PC-9 (cell line): Measurements from ENCODE around the gene UBALD2. TPM values are rescaled to one million over a fixed set of nuclear protein-coding genes. Genes with fewer than 3 reads are reported as not detected.
A peak's percentile ranks its signal among the peaks of the same experiment; 100 is the strongest.

Source experiments
- Bru-seq: library from RNA; stranded (reverse); fragments of 400-500 nt; gene quantifications from one replicate; lab custom pipeline; 2021; lab: Mats Ljungman, UMichigan
- BruChase-seq, 2 experiments: library from RNA; stranded (reverse); fragments of 400-500 nt; gene quantifications; one replicate each; lab custom pipeline; 2021; lab: Mats Ljungman, UMichigan
- BruUV-seq: library from RNA; stranded (reverse); fragments of 400-500 nt; replicated peaks from 2 replicates; lab custom pipeline; 2021; lab: Mats Ljungman, UMichigan
- CTCF ChIA-PET: fragments of 300-600 bp; sonication (Branson Sonifier 250); formaldehyde crosslinking; loops from one replicate; lab custom pipeline; 2022; ENCODE audit warnings: antibody characterized with exemption; lab: Charles Lee
- POLR2A ChIA-PET: fragments of 300-600 bp; sonication (Branson Sonifier 250); formaldehyde crosslinking; loops from one replicate; lab custom pipeline; 2022; ENCODE audit warnings: antibody characterized with exemption; ENCODE audit not compliant: unreplicated experiment; lab: Charles Lee
- DNase-seq, 2 experiments: peaks; one replicate each; pipeline versions ENCODE4 v3.0.0 to v3.0.0-alpha.2; 2015 to 2022; ENCODE audit warnings: mixed read lengths in 1 of 2
- H2AFZ ChIP-seq: fragments of 200-600 bp; sonication (generic); 2 replicates; pipeline ENCODE4 v1.8.1; 2017; ENCODE audit warnings: antibody characterized with exemption
- H3F3A ChIP-seq: fragments of 200-600 bp; sonication (generic); 2 replicates; pipeline ENCODE4 v1.8.1; 2017; ENCODE audit warnings: antibody characterized with exemption, mild to moderate bottlenecking, low read depth; ENCODE audit not compliant: insufficient read depth
- H3K27ac ChIP-seq: fragments of 200-600 bp; sonication (generic); 2 replicates; pipeline ENCODE4 v1.6.1; 2016; ENCODE audit warnings: mixed run types
- H3K27me3 ChIP-seq: fragments of 200-600 bp; sonication (generic); 2 replicates; pipeline ENCODE4 v1.6.1; 2016; ENCODE audit warnings: low read depth, mixed run types; ENCODE audit not compliant: insufficient read depth
- H3K36me3 ChIP-seq: fragments of 200-600 bp; sonication (generic); 2 replicates; pipeline ENCODE4 v1.6.1; 2016; ENCODE audit warnings: low read depth, mixed run types
- H3K4me1 ChIP-seq: fragments of 200-600 bp; sonication (generic); replicated peaks from 2 replicates; pipeline ENCODE4 v1.6.1; 2016; ENCODE audit warnings: mixed run types; ENCODE audit not compliant: insufficient read depth
- H3K4me2 ChIP-seq: fragments of 200-600 bp; sonication (generic); 2 replicates; pipeline ENCODE4 v1.6.1; 2017; ENCODE audit warnings: mixed run types
- H3K4me3 ChIP-seq: fragments of 200-600 bp; sonication (generic); 2 replicates; pipeline ENCODE4 v1.6.1; 2016; ENCODE audit warnings: mixed run types
- H3K79me2 ChIP-seq: fragments of 200-600 bp; sonication (generic); 2 replicates; pipeline ENCODE4 v1.6.1; 2017; ENCODE audit warnings: low read depth, mixed run types
- H3K9me2 ChIP-seq: fragments of 200-600 bp; sonication (generic); 2 replicates; pipeline ENCODE4 v1.8.1; 2017; ENCODE audit warnings: mild to moderate bottlenecking; ENCODE audit not compliant: insufficient read depth
- H3K9me3 ChIP-seq: fragments of 200-600 bp; sonication (generic); 2 replicates; pipeline ENCODE4 v1.8.1; 2016; ENCODE audit warnings: low read depth; ENCODE audit not compliant: insufficient read depth
- H4K20me1 ChIP-seq: fragments of 200-600 bp; sonication (generic); 2 replicates; pipeline ENCODE4 v1.8.1; 2017; ENCODE audit not compliant: insufficient read depth
- EZH2 ChIP-seq: fragments of 200-600 bp; sonication (generic); IDR thresholded peaks from 2 replicates; pipeline ENCODE4 v1.8.0; 2017; ENCODE audit warnings: antibody characterized with exemption, low read depth
- intact Hi-C: fragments of 100-400 bp; cut with micrococcal nuclease; formaldehyde crosslinking; loops from one replicate; pipeline ENCODE4 v1.10.0; 2022; ENCODE audit not compliant: unreplicated experiment
- long read RNA-seq: library from polyadenylated mRNA; stranded (forward); transcript quantifications from one replicate; pipeline ENCODE4 v2.0.0, GENCODE V29; 2022
- total RNA-seq: library from RNA; stranded (reverse); gene quantifications from 2 replicates; pipeline ENCODE4 v1.2.3, GENCODE V29; 2021
- TF ChIP-seq, protein P1 (sequence below): fragments of 200-600 bp; sonication (generic); conservative IDR thresholded peaks from 2 replicates; pipeline ENCODE4 v1.6.1; 2017; ENCODE audit warnings: mixed run types, antibody characterized with exemption, mild to moderate bottlenecking, moderate library complexity

Gene UBALD2
- 110 and 134 TPM in 2 replicates for total RNA-seq
- percentile 83 among the genes with signal in this experiment for Bru-seq, nascent RNA
- BruChase-seq, experiment 1, labeled RNA remaining after a 2-hour chase, result percentile 71 among the genes with signal in this experiment
- percentile 85 among the genes with signal in this experiment for BruChase-seq, experiment 2, labeled RNA remaining after a 6-hour chase
- long read RNA-seq, transcript UBALD2-201 (3 exons, 1,593 nt), result major isoform, 27 of 38 reads
- long read RNA-seq, partial matches to known transcripts, result 0 of 38 reads
- long read RNA-seq, other reads (novel, unspliced or antisense), result 11 of 38 reads

DNA sequence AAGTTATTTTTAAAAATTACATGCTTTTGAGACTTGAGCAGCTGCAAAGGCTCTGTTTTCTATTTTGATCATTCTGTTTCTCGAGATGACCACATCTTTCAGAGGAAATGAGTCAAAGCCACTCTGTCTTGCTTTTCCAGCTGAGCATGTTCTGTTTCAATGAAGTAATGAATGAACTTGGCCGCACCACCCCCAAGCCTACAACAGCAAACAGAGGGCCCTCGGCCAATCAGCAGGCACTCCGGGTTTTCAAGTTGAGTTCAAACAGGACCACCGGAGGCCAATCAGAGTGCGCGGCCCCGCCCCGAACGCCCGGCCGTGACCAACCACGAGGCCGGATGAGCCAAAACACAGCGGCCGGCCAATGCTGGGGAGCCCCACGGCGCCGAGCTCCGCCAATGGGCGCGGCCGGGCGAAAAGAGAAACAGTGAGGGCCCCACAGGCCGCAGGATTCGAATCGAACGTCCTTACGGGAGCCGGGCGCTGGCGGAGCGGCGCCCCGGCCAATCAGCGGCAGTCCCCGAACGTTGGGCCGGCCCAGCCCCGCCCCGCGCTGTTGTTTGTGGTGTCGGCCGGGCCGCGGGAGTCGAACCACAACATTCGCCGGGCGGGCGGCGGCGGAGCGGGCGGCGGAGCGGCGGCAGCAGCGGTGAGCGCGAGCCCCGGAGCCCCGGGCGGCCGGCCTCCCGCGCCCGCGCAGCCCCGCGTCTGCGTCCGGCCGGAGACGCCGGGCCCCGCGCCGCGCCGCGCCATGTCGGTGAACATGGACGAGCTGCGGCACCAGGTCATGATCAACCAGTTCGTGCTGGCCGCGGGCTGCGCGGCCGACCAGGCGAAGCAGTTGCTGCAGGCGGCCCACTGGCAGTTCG lies at the start of gene UBALD2:
Gene UBALD2, plus strand, starts transcription at position 594 of the 869 bp plus-strand sequence. Its CDS starts 158 bp downstream, at position 752.
- intact Hi-C loops, result loop anchor here (1.0 kb wide), 1 partner anchor 214 kb away; no protein-coding TSS in a partner anchor
- Histone ChIP-seq H3K4me1 (peaks cover 63% of the 10 kb centered on the region), H3K9me2 (no peaks in the 10 kb centered on the region), H3K9me3 (no peaks in the 10 kb centered on the region), H3K27me3 (no peaks in the 10 kb centered on the region), H3K27ac (peak within 1 kb of the TSS; percentile 88), H3K4me3 (peak within 1 kb of the TSS; percentile 77), H4K20me1 (peaks cover 5% of the 10 kb centered on the region; the same call in 1 of the 2 replicates), H3F3A (peaks cover 31% of the 10 kb centered on the region), H3K79me2 (peaks cover 42% of the 10 kb centered on the region), H3K4me2 (peak within 1 kb of the TSS; percentile 91), H2AFZ (no peak within 1 kb of the TSS), H3K36me3 (no peaks in the 10 kb centered on the region)
- CTCF ChIA-PET, result interaction anchor here (0.6 kb wide), 1 partner anchor 15 kb away, joined by 3 read pairs; no protein-coding TSS in a partner anchor
- no TSS peak for BruUV-seq
- DNase-seq, result peak; percentile 97 to 99
- TF ChIP-seq, protein P1, sequence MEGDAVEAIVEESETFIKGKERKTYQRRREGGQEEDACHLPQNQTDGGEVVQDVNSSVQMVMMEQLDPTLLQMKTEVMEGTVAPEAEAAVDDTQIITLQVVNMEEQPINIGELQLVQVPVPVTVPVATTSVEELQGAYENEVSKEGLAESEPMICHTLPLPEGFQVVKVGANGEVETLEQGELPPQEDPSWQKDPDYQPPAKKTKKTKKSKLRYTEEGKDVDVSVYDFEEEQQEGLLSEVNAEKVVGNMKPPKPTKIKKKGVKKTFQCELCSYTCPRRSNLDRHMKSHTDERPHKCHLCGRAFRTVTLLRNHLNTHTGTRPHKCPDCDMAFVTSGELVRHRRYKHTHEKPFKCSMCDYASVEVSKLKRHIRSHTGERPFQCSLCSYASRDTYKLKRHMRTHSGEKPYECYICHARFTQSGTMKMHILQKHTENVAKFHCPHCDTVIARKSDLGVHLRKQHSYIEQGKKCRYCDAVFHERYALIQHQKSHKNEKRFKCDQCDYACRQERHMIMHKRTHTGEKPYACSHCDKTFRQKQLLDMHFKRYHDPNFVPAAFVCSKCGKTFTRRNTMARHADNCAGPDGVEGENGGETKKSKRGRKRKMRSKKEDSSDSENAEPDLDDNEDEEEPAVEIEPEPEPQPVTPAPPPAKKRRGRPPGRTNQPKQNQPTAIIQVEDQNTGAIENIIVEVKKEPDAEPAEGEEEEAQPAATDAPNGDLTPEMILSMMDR, result no peak
- TF ChIP-seq EZH2, result no peak
- POLR2A ChIA-PET, result interaction anchor here (0.6 to 0.8 kb wide), 6 partner anchors 32 to 325 kb away, joined by 3 to 18 read pairs (median 4); partner anchors contain the start of gene RHBDF2

DNA sequence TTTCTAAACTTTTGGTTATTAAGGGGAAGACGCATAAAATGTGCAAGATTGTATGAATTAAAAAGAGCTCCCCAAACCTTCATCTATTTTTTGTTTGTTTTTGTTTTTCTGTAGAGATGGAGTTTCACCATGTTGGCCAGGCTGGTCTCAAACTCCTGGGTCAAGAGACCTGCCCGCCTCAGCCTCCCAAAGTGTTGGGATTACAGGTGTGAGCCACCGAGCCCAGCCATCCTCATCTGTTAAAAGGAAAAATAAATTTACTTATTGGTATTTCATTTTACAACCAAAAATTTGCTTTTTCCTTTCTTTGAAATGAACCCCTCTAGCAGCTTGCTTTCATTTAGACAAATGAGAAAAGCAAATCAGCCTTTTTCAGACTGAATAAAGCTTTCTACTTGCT lies 48.1 kb upstream of the UBALD2 start:
- CTCF ChIA-PET, result no interaction called here

More for the DNA sequence above, 48.1 kb upstream of the UBALD2 start:
- H3K4me1 ChIP-seq, result no peaks in the 10 kb centered on the region
- H3K36me3 ChIP-seq, result no peaks in the 10 kb centered on the region
- no peaks in the 10 kb centered on the region for H3K27me3 ChIP-seq
- TF ChIP-seq EZH2, result no peak
- TF ChIP-seq, protein P1, result no peak
- no peaks in the 10 kb centered on the region for H3K9me2 ChIP-seq
- no peak overlapping the region for H3K4me3 ChIP-seq
- no peaks in the 10 kb centered on the region for H3F3A ChIP-seq
- no peak overlapping the region for H3K27ac ChIP-seq
- no peak for DNase-seq
- H4K20me1 ChIP-seq, result no peaks in the 10 kb centered on the region
- H3K79me2 ChIP-seq, result no peaks in the 10 kb centered on the region
- no TSS peak for BruUV-seq
- H3K4me2 ChIP-seq, result no peak overlapping the region
- H2AFZ ChIP-seq, result no peak overlapping the region
- intact Hi-C loops, result no loop called here
- POLR2A ChIA-PET, result interaction anchor here (0.6 kb wide), 1 partner anchor 25 kb away, joined by 10 read pairs; no protein-coding TSS in a partner anchor
- no peaks in the 10 kb centered on the region for H3K9me3 ChIP-seq
